Type B pancreatic cell (in vitro differentiated cells): ENCODE data around the gene HELZ. TPM values are rescaled to one million over a fixed set of nuclear protein-coding genes. Genes with fewer than 3 reads are reported as not detected.
A peak's percentile ranks its signal among the peaks of the same experiment; 100 is the strongest.
"Not testable (repeated sequence)": the region's sequence is repeated elsewhere in the genome, so short reads cannot be mapped to it uniquely, and the experiment has no call there.

Experiments used
- DNase-seq: peaks from one replicate; pipeline ENCODE4 v3.0.0; 2021; ENCODE audit warnings: mixed read lengths; ENCODE audit not compliant: unreplicated experiment; ENCODE audit errors: extremely low spot score
- H3K27ac Mint-ChIP-seq: 2 replicates; pipeline ENCODE4 v1.8.0; 2021; ENCODE audit warnings: mild to moderate bottlenecking, mixed read lengths
- H3K27me3 Mint-ChIP-seq: 2 replicates; pipeline ENCODE4 v1.8.0; 2021; ENCODE audit warnings: mixed read lengths
- H3K36me3 Mint-ChIP-seq: 2 replicates; pipeline ENCODE4 v1.8.0; 2021; ENCODE audit warnings: mixed read lengths
- H3K4me1 Mint-ChIP-seq: one replicate; pipeline ENCODE4 v1.8.0; 2021; ENCODE audit warnings: mixed read lengths; ENCODE audit not compliant: unreplicated experiment
- H3K4me3 Mint-ChIP-seq: 2 replicates; pipeline ENCODE4 v1.8.0; 2021; ENCODE audit warnings: mild to moderate bottlenecking, mixed read lengths
- H3K9me3 Mint-ChIP-seq: 2 replicates; pipeline ENCODE4 v1.8.0; 2021; ENCODE audit warnings: mixed read lengths
- CTCF ChIP-seq: fragments of 200-600 bp; sonication (generic); conservative IDR thresholded peaks from 2 replicates; pipeline ENCODE4 v1.5.0; 2021; ENCODE audit warnings: antibody characterized with exemption, mild to moderate bottlenecking
- total RNA-seq: library from RNA; stranded (reverse); gene quantifications from 2 replicates; pipeline ENCODE4 v1.2.1, GENCODE V29; 2021; ENCODE audit warnings: low replicate concordance

The HELZ gene
- total RNA-seq, 1 donor from 2014 or later, result 55.1 TPM

GRCh38 chr17:67110619-67111018, 134.4 kb downstream of the HELZ start:
- Mint-ChIP-seq H3K9me3 (no peaks in the 10 kb centered on the region), H3K36me3 (peaks cover 53% of the 10 kb centered on the region), H3K27ac (no peak overlapping the region), H3K4me1 (peaks cover 3% of the 10 kb centered on the region), H3K4me3 (no peak overlapping the region), H3K27me3 (no peaks in the 10 kb centered on the region)
- no peak for DNase-seq
- no peak for TF ChIP-seq CTCF

- TF ChIP-seq CTCF, result no peak
- Mint-ChIP-seq H3K36me3 (peaks cover 55% of the 10 kb centered on the region), H3K4me3 (no peak overlapping the region), H3K9me3 (no peaks in the 10 kb centered on the region), H3K27me3 (no peaks in the 10 kb centered on the region), H3K4me1 (peaks cover 3% of the 10 kb centered on the region), H3K27ac (peak overlapping the region; percentile 7)
- no peak for DNase-seq
Observed at GRCh38 chr17:67109111-67109510, 135.9 kb downstream of the HELZ start.

GRCh38 chr17:67107811-67108775, 136.9 kb downstream of the HELZ start:
- no peak overlapping the region for H3K27ac Mint-ChIP-seq

GRCh38 chr17:67107171-67107570, 137.8 kb downstream of the HELZ start:
- Mint-ChIP-seq H3K27ac (no peak overlapping the region), H3K9me3 (no peaks in the 10 kb centered on the region), H3K4me3 (no peak overlapping the region), H3K27me3 (no peaks in the 10 kb centered on the region), H3K4me1 (peaks cover 3% of the 10 kb centered on the region), H3K36me3 (peaks cover 43% of the 10 kb centered on the region)
- no peak for DNase-seq
- no peak for TF ChIP-seq CTCF

More at GRCh38 chr17:67107811-67108775, 136.9 kb downstream of the HELZ start:
- H3K27me3 Mint-ChIP-seq, result no peaks in the 10 kb centered on the region
- H3K4me3 Mint-ChIP-seq, result no peak overlapping the region
- no peak for DNase-seq
- TF ChIP-seq CTCF, result no peak
- H3K4me1 Mint-ChIP-seq, result peaks cover 3% of the 10 kb centered on the region
- H3K36me3 Mint-ChIP-seq, result peaks cover 51% of the 10 kb centered on the region
- H3K9me3 Mint-ChIP-seq, result no peaks in the 10 kb centered on the region

- no peaks in the 10 kb centered on the region for H3K4me1 Mint-ChIP-seq
- no peak for TF ChIP-seq CTCF
- H3K27ac Mint-ChIP-seq, result no peak overlapping the region
- H3K9me3 Mint-ChIP-seq, result no peaks in the 10 kb centered on the region
- H3K27me3 Mint-ChIP-seq, result no peaks in the 10 kb centered on the region
- no peak for DNase-seq
- H3K4me3 Mint-ChIP-seq, result no peak overlapping the region
- H3K36me3 Mint-ChIP-seq, result peaks cover 35% of the 10 kb centered on the region
Observed at GRCh38 chr17:67105213-67105612, 139.8 kb downstream of the HELZ start.

- not testable (repeated sequence) for H3K27me3 Mint-ChIP-seq, H3K27ac Mint-ChIP-seq, H3K4me3 Mint-ChIP-seq, H3K4me1 Mint-ChIP-seq, DNase-seq, H3K9me3 Mint-ChIP-seq
- peaks cover 38% of the 10 kb centered on the region for H3K36me3 Mint-ChIP-seq
Observed at GRCh38 chr17:67104641-67105040, 140.4 kb downstream of the HELZ start.
